ENCODE results near the gene UPB1.

- TF ChIP-seq POLR2AphosphoS5 (IDR thresholded peaks at IDR 0.05) = no peak
- no peak for TF ChIP-seq POLR2A (IDR thresholded peaks at IDR 0.05)
- no peak for TF ChIP-seq CTCF (IDR thresholded peaks at IDR 0.05)
These were observed 69.4 kb downstream of the UPB1 start for GRCh38 chr22:24564376-24565058.
